Gastroesophageal sphincter (tissue), 4 donors: ENCODE measurements around the gene KRTAP10-3. TPM values are rescaled to one million over a fixed set of nuclear protein-coding genes. Genes with fewer than 3 reads are reported as not detected.
"Not testable (repeated sequence)": the region's sequence is repeated elsewhere in the genome, so short reads cannot be mapped to it uniquely, and the experiment has no call there.

Source experiments
- ATAC-seq: fragments of 150-250 bp; one replicate; pipeline ENCODE4 v1.9.1; 2016; ENCODE audit warnings: mild to moderate bottlenecking, moderate library complexity
- H3K27ac ChIP-seq, 4 donors: fragments of 200-600 bp; sonication (generic) in 3 of 4; 1 replicate in 3 of 4; 2 replicates in 1 of 4; pipeline ENCODE4 v1.5.1; 2016 to 2019
- H3K27me3 ChIP-seq: fragments of 200-600 bp; sonication (generic); one replicate; pipeline ENCODE4 v1.5.1; 2019
- H3K36me3 ChIP-seq, 2 donors: fragments of 200-600 bp; sonication (generic); one replicate each; pipeline ENCODE4 v1.5.1; 2019; ENCODE audit warnings: control low read depth in 1 of 2
- H3K4me1 ChIP-seq, 3 donors: fragments of 200-600 bp; sonication (generic); 1 replicate in 2 of 3; 2 replicates in 1 of 3; pipeline ENCODE4 v1.5.1; 2016 to 2019; ENCODE audit warnings: control low read depth in 2 of 3
- H3K4me3 ChIP-seq, 2 donors: fragments of 200-600 bp; sonication (generic); one replicate each; pipeline ENCODE4 v1.5.1; 2019; ENCODE audit warnings: mild to moderate bottlenecking in 1 of 2, moderate library complexity in 1 of 2
- H3K9me3 ChIP-seq, 3 donors: fragments of 200-600 bp; sonication (generic); one replicate each; pipeline ENCODE4 v1.5.1; 2017 to 2019; ENCODE audit warnings: control low read depth in 2 of 3
- EP300 ChIP-seq: sonication (generic); formaldehyde crosslinking; IDR thresholded peaks from one replicate; pipeline ENCODE4 v1.6.1; 2017; ENCODE audit warnings: antibody characterized with exemption, mild to moderate bottlenecking
- POLR2A ChIP-seq, 2 donors: fragments of 450-650 bp; IDR thresholded peaks; one replicate each; pipeline ENCODE4 v1.6.1; 2017; ENCODE audit warnings: antibody characterized with exemption in 2 of 2, mild to moderate bottlenecking in 2 of 2, moderate library complexity in 1 of 2
- POLR2AphosphoS5 ChIP-seq: sonication (generic); formaldehyde crosslinking; IDR thresholded peaks from one replicate; pipeline ENCODE4 v1.6.1; 2017; ENCODE audit warnings: antibody characterized with exemption
- WGBS, 2 donors: methylation state at CpG; one replicate each; pipeline ENCODE4 v1.1.5; 2018; ENCODE audit warnings: low coverage in 1 of 2; 5-methylcytosine and 5-hydroxymethylcytosine counted together
- total RNA-seq, 4 donors: library from RNA; depleted of rRNA; stranded (reverse); fragments of >200 nt; gene quantifications; one replicate each; pipeline ENCODE4 v1.1.0, GENCODE V29; 2016
- TF ChIP-seq, protein P1 (sequence below), 4 experiments: fragments of 200-600 bp in 2 of 4; fragments of 450-650 bp in 2 of 4; sonication (generic) in 1 of 4; IDR thresholded peaks; one replicate each; pipeline ENCODE4 v1.5.1; 2017 to 2019; ENCODE audit warnings: antibody characterized with exemption in 4 of 4, mild to moderate bottlenecking in 2 of 4, moderate library complexity in 2 of 4

KRTAP10-3 gene
- total RNA-seq, 4 donors from 2014 or later: not detected

DNA sequence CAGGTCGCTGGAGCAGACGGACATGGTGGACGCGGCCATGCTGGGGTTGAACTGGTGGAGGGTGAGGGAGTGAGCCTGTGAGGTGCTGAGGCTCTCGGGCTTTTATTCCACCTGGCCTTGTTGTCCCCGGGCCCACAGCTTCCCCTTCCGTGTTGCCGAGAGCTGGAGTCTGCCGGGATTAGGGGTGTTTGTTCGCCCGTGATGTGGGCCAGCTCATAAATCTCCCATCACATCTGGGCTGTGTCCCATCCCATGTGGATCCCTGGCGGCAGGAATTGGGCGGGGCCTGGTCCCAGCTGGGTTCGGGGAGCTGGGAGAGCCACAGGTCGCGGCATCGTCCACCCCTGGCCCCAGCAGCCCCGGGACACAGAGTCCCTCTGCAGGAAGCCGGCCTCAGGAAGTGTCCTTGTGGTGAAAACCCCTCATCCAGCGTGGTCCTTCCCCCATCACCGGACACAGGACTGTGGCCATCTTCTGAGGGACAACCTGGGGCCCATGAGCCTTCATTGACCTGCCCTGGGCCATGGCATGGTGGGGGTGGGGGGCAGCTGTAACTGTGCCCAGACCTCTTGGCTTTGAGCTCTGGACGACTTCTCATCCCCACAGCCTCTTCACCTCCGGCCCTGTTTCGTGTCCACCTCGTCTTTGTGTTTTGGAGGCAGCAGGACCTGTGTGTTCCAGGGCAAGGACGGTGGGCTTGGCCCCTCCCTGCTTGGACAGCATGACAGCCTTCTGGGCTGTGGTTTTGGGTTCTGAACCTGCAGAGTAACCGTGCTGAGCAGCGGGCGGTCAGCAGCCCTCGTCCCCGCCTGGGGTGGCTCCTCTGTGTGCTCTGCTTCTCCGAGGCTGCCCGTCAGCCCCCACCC lies 34.1 kb upstream of the KRTAP10-3 start, which contains the start of gene KRTAP10-6:
TSS of gene KRTAP10-6 (minus strand) at position 60 of the 866 bp plus-strand sequence. CDS start at position 39, 21 bp downstream.
- TF ChIP-seq, protein P1, sequence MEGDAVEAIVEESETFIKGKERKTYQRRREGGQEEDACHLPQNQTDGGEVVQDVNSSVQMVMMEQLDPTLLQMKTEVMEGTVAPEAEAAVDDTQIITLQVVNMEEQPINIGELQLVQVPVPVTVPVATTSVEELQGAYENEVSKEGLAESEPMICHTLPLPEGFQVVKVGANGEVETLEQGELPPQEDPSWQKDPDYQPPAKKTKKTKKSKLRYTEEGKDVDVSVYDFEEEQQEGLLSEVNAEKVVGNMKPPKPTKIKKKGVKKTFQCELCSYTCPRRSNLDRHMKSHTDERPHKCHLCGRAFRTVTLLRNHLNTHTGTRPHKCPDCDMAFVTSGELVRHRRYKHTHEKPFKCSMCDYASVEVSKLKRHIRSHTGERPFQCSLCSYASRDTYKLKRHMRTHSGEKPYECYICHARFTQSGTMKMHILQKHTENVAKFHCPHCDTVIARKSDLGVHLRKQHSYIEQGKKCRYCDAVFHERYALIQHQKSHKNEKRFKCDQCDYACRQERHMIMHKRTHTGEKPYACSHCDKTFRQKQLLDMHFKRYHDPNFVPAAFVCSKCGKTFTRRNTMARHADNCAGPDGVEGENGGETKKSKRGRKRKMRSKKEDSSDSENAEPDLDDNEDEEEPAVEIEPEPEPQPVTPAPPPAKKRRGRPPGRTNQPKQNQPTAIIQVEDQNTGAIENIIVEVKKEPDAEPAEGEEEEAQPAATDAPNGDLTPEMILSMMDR (IDR thresholded peaks at IDR 0.05): no peak
- no peak for TF ChIP-seq POLR2AphosphoS5
- no peak for TF ChIP-seq POLR2A (IDR thresholded peaks at IDR 0.05)
- TF ChIP-seq EP300: no peak
- H3K36me3 ChIP-seq: no peaks in the 10 kb centered on the region
- H3K4me3 ChIP-seq: no peak within 1 kb of the TSS
- H3K9me3 ChIP-seq: no peaks in the 10 kb centered on the region
- no peaks in the 10 kb centered on the region for H3K4me1 ChIP-seq
- no peak for ATAC-seq
- WGBS, 2 donors: 78% methylated on average over 4 of the region's 33 CpGs; no CpG with 5 or more reads in 1 of the 2 donors
- no peak within 1 kb of the TSS for H3K27ac ChIP-seq
- peaks cover 54% of the 10 kb centered on the region for H3K27me3 ChIP-seq

DNA sequence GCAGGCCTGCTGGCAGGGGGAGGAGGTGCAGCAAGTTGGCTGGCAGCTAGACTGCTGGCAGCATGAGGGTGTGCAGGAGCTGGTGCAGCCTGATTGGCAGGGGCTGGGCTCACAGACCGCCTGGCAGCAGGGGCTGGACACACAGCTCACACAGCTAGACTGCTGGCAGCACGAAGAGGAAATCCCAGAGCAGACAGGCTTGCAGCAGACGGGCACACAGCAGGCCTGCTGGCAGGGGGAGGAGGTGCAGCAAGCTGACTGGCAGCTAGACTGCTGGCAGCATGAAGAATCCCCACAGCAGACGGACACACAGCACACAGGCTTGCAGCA lies 33.2 kb upstream of the KRTAP10-3 start:
- H3K27me3 ChIP-seq: peaks cover 56% of the 10 kb centered on the region
- no CpG with 5 or more reads among the region's 4 CpGs for WGBS, 2 donors
- not testable (repeated sequence) for H3K36me3 ChIP-seq, H3K4me3 ChIP-seq, H3K27ac ChIP-seq, H3K4me1 ChIP-seq, H3K9me3 ChIP-seq, ATAC-seq

DNA sequence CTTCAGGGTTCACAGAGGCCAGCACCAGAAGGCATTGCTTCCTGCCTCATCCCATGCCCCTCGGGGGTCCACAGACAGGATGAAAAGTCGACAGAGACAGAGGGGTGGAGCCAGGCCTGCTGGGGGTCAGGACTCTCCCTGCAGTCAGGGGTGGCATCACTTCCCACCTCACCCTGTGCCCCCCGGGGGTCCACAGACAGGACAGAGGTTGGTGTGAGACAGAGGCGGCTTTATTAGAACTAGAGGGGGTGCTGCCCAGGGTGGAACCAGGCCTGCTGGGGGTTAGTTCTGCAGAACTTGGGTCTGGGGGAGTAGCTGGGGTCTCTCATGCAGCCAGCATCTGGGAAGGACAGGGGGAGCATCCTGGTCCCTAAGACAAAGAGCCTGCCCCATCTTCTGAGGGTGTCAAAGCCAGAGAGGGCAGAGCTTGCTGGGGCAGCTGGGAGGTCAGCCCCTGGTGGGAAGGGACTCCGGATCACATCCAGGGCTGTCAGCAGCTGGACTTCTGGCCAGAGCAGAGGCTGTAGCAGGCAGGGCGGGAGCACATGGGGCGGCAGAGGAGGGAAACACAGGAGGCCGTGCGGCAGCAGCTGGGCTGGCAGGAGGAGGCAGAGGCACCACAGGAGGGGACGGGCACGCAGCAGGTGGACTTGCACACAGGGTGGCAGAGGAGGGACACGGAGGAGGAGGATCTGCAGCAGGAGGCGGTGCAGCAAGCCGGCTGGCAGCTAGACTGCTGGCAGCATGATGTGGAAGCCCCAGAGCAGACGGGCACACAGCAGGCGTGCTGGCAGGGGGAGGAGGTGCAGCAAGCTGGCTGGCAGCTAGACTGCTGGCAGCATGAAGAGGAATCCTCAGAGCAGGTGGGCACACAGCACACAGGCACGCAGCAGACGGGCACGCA lies 32.6 kb upstream of the KRTAP10-3 start:
- H3K27ac ChIP-seq, H3K4me3 ChIP-seq, H3K4me1 ChIP-seq, H3K9me3 ChIP-seq, H3K36me3 ChIP-seq, ATAC-seq: not testable (repeated sequence)
- WGBS, 2 donors: 53 to 60% methylated on average over 2 to 3 of the region's 19 CpGs
- H3K27me3 ChIP-seq: peaks cover 61% of the 10 kb centered on the region

DNA sequence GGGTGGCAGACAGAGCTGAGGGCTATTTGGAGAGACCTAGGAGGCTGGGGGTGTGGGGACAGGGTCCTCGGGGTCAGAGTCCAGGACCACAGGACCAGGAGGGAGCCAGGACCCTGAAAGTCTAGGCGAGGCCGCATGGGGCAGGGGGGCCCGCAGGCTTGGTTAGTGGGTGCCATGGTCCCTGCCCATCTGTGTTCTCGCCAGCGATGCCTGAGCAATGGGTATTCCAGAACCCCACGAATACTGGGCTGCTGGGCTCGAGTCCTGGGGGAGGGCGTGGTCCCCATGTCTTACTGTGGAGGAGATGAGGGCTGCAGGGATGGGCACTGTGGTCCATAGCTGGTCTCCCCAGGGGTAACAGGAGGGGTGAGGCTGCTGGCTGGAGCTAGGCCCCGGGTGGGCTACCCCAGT lies 31.7 kb upstream of the KRTAP10-3 start:
- Histone ChIP-seq H3K4me3 (no peak overlapping the region), H3K4me1 (no peaks in the 10 kb centered on the region), H3K27me3 (peaks cover 62% of the 10 kb centered on the region), H3K9me3 (peaks cover 0 to 8% (median 0%) of the 10 kb centered on the region in 3 donors), H3K36me3 (no peaks in the 10 kb centered on the region), H3K27ac (no peak overlapping the region)
- 76% methylated on average over 5 of the region's 10 CpGs; no CpG with 5 or more reads in 1 of the 2 donors for WGBS, 2 donors
- TF ChIP-seq EP300 (no peak), POLR2AphosphoS5 (no peak), POLR2A (IDR thresholded peaks at IDR 0.05) (no peak)
- TF ChIP-seq, protein P1 (IDR thresholded peaks at IDR 0.05): no peak
- no peak for ATAC-seq

DNA sequence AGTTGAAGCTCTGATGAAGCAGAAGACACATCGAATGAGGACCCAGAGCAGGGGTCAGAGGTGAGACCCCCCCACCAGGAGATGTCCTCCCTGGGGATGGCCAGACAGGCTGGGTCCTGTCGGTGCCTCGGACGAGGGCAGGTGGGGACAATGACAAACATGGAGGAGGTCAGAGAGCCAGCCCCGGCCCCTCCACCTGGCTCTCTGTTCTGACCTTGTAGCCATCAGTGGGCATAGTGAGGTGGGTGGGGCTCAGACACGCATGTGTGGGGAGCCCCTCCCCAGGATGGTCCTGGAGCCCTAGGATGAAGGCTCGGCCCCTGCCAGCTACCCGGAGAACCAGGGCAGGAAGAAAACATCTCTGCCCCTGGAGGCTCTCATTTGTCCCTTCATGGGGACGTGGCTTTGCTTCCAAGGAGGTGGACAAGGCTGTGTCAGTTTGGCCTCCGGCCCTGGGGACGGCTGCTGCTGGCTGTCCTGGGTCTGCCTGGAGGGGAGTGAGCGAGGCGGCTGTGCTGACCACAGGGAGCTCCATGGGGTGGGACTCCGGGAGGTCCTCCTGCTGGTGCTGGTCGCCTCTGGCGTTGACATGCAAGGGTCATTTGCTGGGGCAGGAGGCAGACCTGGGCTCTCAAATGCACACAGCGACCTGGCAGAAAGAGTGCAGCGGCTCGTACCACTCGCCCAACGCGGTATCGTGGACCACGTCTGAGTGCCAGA lies 31.2 kb upstream of the KRTAP10-3 start:
- Histone ChIP-seq H3K36me3 (no peaks in the 10 kb centered on the region), H3K27ac (no peak overlapping the region), H3K4me1 (no peaks in the 10 kb centered on the region), H3K4me3 (no peak overlapping the region), H3K9me3 (peaks cover 0 to 10% (median 0%) of the 10 kb centered on the region in 3 donors), H3K27me3 (peaks cover 62% of the 10 kb centered on the region)
- no peak for TF ChIP-seq POLR2AphosphoS5
- TF ChIP-seq POLR2A (IDR thresholded peaks at IDR 0.05): no peak
- TF ChIP-seq EP300: no peak
- TF ChIP-seq, protein P1 (IDR thresholded peaks at IDR 0.05): no peak
- no peak for ATAC-seq
- WGBS, 2 donors: 84 to 92% methylated on average over 2 to 11 of the region's 24 CpGs
